IMR-90 (cell line): ENCODE data around the gene RPS15. TPM values are rescaled to one million over a fixed set of nuclear protein-coding genes. Genes with fewer than 3 reads are reported as not detected.

Experiments
- ATAC-seq: fragments of 200-7000 bp; cut with Tn5 transposase; 2 replicates; pipeline ENCODE4 v1.9.1; 2020; ENCODE audit warnings: low read depth, mild to moderate bottlenecking, moderate library complexity
- BruUV-seq: library from RNA; stranded (reverse); fragments of 400-500 nt; replicated peaks from 2 replicates; lab custom pipeline; 2021; lab: Mats Ljungman, UMichigan
- CTCF ChIA-PET: fragments of 300-600 bp; formaldehyde crosslinking; extraction: SDS; loops from one replicate; lab custom pipeline; 2021; ENCODE audit warnings: antibody characterized with exemption; lab: Yijun Ruan, JAX
- POLR2A ChIA-PET: fragments of 300-600 bp; sonication (Branson Sonifier 250); formaldehyde crosslinking; loops from one replicate; lab custom pipeline; 2022; ENCODE audit warnings: antibody characterized with exemption; ENCODE audit not compliant: unreplicated experiment; lab: Charles Lee
- DNase-seq: peaks from one replicate; pipeline ENCODE4 v3.0.0; 2013
- H2AFZ ChIP-seq: replicated peaks from 2 replicates; pipeline ENCODE3; 2013; ENCODE audit warnings: low read length, mild to moderate bottlenecking; ENCODE audit not compliant: poor library complexity
- H2AK5ac ChIP-seq: 2 replicates; pipeline ENCODE4 v1.6.1; 2013; ENCODE audit warnings: low read depth, low read length, inconsistent platforms
- H2AK9ac ChIP-seq: replicated peaks from 2 replicates; pipeline ENCODE3; 2013; ENCODE audit warnings: mild to moderate bottlenecking, low read depth, low read length, moderate library complexity; ENCODE audit not compliant: poor library complexity
- H2BK120ac ChIP-seq: 2 replicates; pipeline ENCODE4 v1.6.1; 2013; ENCODE audit warnings: low read depth, low read length, inconsistent platforms
- H2BK15ac ChIP-seq: 3 replicates; pipeline ENCODE4 v1.6.1; 2013; ENCODE audit warnings: low read depth, low read length, inconsistent platforms
- H2BK20ac ChIP-seq: 2 replicates; pipeline ENCODE4 v1.6.1; 2013; ENCODE audit warnings: low read depth, mild to moderate bottlenecking, inconsistent platforms, low read length, moderate library complexity
- H2BK5ac ChIP-seq: 2 replicates; pipeline ENCODE4 v1.6.1; 2013; ENCODE audit warnings: mild to moderate bottlenecking, low read depth, low read length, inconsistent platforms; ENCODE audit not compliant: poor library complexity, severe bottlenecking
- H3K14ac ChIP-seq: replicated peaks from 2 replicates; pipeline ENCODE4 v1.6.1; 2013; ENCODE audit warnings: low read depth, low read length, inconsistent platforms
- H3K18ac ChIP-seq: 2 replicates; pipeline ENCODE4 v1.6.1; 2013; ENCODE audit warnings: low read depth, low read length, control low read depth
- H3K23ac ChIP-seq: 2 replicates; pipeline ENCODE4 v1.6.1; 2013; ENCODE audit warnings: low read depth, low read length, inconsistent platforms
- H3K27ac ChIP-seq: 2 replicates; pipeline ENCODE4 v1.5.1; 2013; ENCODE audit warnings: mild to moderate bottlenecking, control low read depth, low read length; ENCODE audit not compliant: insufficient read depth
- H3K27me3 ChIP-seq: 2 replicates; pipeline ENCODE4 v1.6.1; 2013; ENCODE audit warnings: low read length; ENCODE audit not compliant: control insufficient read depth, insufficient read depth
- H3K36me3 ChIP-seq: 2 replicates; pipeline ENCODE4 v1.6.1; 2013; ENCODE audit warnings: low read length, mixed read lengths; ENCODE audit not compliant: control insufficient read depth, insufficient read depth
- H3K4ac ChIP-seq: 2 replicates; pipeline ENCODE4 v1.6.1; 2013; ENCODE audit warnings: low read depth, low read length, inconsistent platforms
- H3K4me1 ChIP-seq: 2 replicates; pipeline ENCODE4 v1.6.1; 2013; ENCODE audit warnings: low read length, mixed read lengths; ENCODE audit not compliant: control insufficient read depth, insufficient read depth
- H3K4me2 ChIP-seq: 2 replicates; pipeline ENCODE4 v1.6.1; 2013; ENCODE audit warnings: low read depth, mild to moderate bottlenecking, control low read depth, low read length, moderate library complexity
- H3K4me3 ChIP-seq: 2 replicates; pipeline ENCODE4 v1.5.1; 2013; ENCODE audit warnings: low read depth, mild to moderate bottlenecking, control low read depth, low read length, moderate library complexity; ENCODE audit not compliant: insufficient read depth
- H3K56ac ChIP-seq: 2 replicates; pipeline ENCODE4 v1.6.1; 2013; ENCODE audit warnings: low read length, inconsistent platforms; ENCODE audit not compliant: insufficient read depth; ENCODE audit errors: extremely low read depth
- H3K79me1 ChIP-seq, 2 experiments: 2 replicates each; pipeline ENCODE4 v1.6.1; 2013; ENCODE audit warnings: low read length in 2 of 2, inconsistent platforms in 1 of 2, low read depth in 1 of 2
- H3K9ac ChIP-seq: 2 replicates; pipeline ENCODE4 v1.6.1; 2013; ENCODE audit warnings: low read depth, low read length, control low read depth
- H3K9me1 ChIP-seq: 2 replicates; pipeline ENCODE4 v1.6.1; 2013; ENCODE audit warnings: low read length, inconsistent platforms; ENCODE audit not compliant: insufficient read depth
- H3K9me3 ChIP-seq: 2 replicates; pipeline ENCODE4 v1.6.1; 2013; ENCODE audit warnings: low read length; ENCODE audit not compliant: control insufficient read depth, insufficient read depth
- H4K20me1 ChIP-seq: 2 replicates; pipeline ENCODE4 v1.6.1; 2013; ENCODE audit warnings: low read length, inconsistent platforms; ENCODE audit not compliant: insufficient read depth
- H4K5ac ChIP-seq: 2 replicates; pipeline ENCODE4 v1.6.1; 2013; ENCODE audit warnings: mild to moderate bottlenecking, low read depth, low read length, control low read depth
- H4K8ac ChIP-seq, 2 experiments: 2 replicates each; pipeline ENCODE4 v1.6.1; 2013; ENCODE audit warnings: low read depth in 2 of 2, low read length in 2 of 2, control low read depth in 1 of 2, inconsistent platforms in 1 of 2
- H4K91ac ChIP-seq: 2 replicates; pipeline ENCODE4 v1.6.1; 2013; ENCODE audit warnings: low read depth, low read length, inconsistent platforms; ENCODE audit not compliant: insufficient read depth
- BHLHE40 ChIP-seq: fragments of 150-350 bp; IDR thresholded peaks from 2 replicates; pipeline ENCODE4 v1.6.1; 2016; ENCODE audit warnings: mild to moderate bottlenecking, low read depth, low read length
- CEBPB ChIP-seq: IDR thresholded peaks from 2 replicates; pipeline ENCODE4 v1.6.1; 2012; ENCODE audit warnings: low read depth, low read length, improper control_type of control experiment
- CHD1 ChIP-seq: IDR thresholded peaks from 2 replicates; pipeline ENCODE4 v1.6.1; 2012; ENCODE audit warnings: low read depth, low read length, improper control_type of control experiment
- CTCF ChIP-seq: conservative IDR thresholded peaks from 2 replicates; pipeline ENCODE4 v1.5.1; 2012; ENCODE audit warnings: mild to moderate bottlenecking, low read depth, low read length, improper control_type of control experiment
- ELK1 ChIP-seq: fragments of 150-350 bp; IDR thresholded peaks from 2 replicates; pipeline ENCODE4 v1.6.1; 2016; ENCODE audit warnings: low read depth, mild to moderate bottlenecking, low read length, moderate library complexity, borderline replicate concordance
- FOS ChIP-seq: fragments of 150-350 bp; IDR thresholded peaks from 2 replicates; pipeline ENCODE4 v1.6.1; 2016; ENCODE audit warnings: low read depth, low read length
- MAFK ChIP-seq: IDR thresholded peaks from 2 replicates; pipeline ENCODE4 v1.6.1; 2012; ENCODE audit warnings: low read depth, low read length, improper control_type of control experiment
- MXI1 ChIP-seq: IDR thresholded peaks from 2 replicates; pipeline ENCODE4 v1.6.1; 2012; ENCODE audit warnings: low read depth, mild to moderate bottlenecking, low read length, moderate library complexity, borderline replicate concordance
- NFE2L2 ChIP-seq: fragments of 150-350 bp; IDR thresholded peaks from 2 replicates; pipeline ENCODE4 v1.6.1; 2016; ENCODE audit warnings: low read depth, mild to moderate bottlenecking, low read length
- RCOR1 ChIP-seq: IDR thresholded peaks from 2 replicates; pipeline ENCODE4 v1.6.1; 2012; ENCODE audit warnings: mild to moderate bottlenecking, low read length, improper control_type of control experiment; ENCODE audit not compliant: insufficient replicate concordance
- SMC3 ChIP-seq: fragments of 150-350 bp; IDR thresholded peaks from 2 replicates; pipeline ENCODE4 v1.6.1; 2016; ENCODE audit warnings: low read depth, mild to moderate bottlenecking, antibody characterized with exemption, low read length, moderate library complexity
- USF2 ChIP-seq: fragments of 150-350 bp; IDR thresholded peaks from 2 replicates; pipeline ENCODE4 v1.6.1; 2017; ENCODE audit warnings: mild to moderate bottlenecking, antibody characterized with exemption, low read length, low read depth
- WGBS, 2 experiments: methylation state at CpG; one replicate each; pipeline versions ENCODE4 v1.1.5 to v1.1.7; 2013; ENCODE audit warnings: missing lambda C conversion rate in 2 of 2; ENCODE audit not compliant: insufficient read length in 1 of 2; ENCODE audit errors: extremely low coverage in 2 of 2; 5-methylcytosine and 5-hydroxymethylcytosine counted together
- dilution Hi-C: fragments of 300-500 bp; cut with HindIII; formaldehyde crosslinking; loops from one replicate; pipeline ENCODE4 v1.14.3; 2018; ENCODE audit warnings: low sequenced_read_pairs; ENCODE audit not compliant: unreplicated experiment
- in situ Hi-C: fragments of 300-500 bp; cut with MboI; formaldehyde crosslinking; loops from 3 replicates; pipeline ENCODE4 v1.14.3; 2019; ENCODE audit warnings: low sequenced_read_pairs, inconsistent platforms, mixed read lengths
- intact Hi-C: fragments of 100-400 bp; cut with micrococcal nuclease; formaldehyde crosslinking; loops from 2 replicates; pipeline ENCODE4 v1.10.0; 2022
- polyA plus RNA-seq, 3 experiments: library from polyadenylated mRNA; depleted of rRNA; stranded (reverse); fragments of >200 nt; gene quantifications; 2 replicates each; pipeline ENCODE4 v1.2.3, GENCODE V29; 2012; ENCODE audit warnings: low replicate concordance in 1 of 3
- total RNA-seq: library from RNA; depleted of rRNA; stranded (reverse); fragments of >200 nt; gene quantifications from 2 replicates; pipeline ENCODE4 v1.2.3, GENCODE V29; 2012

The RPS15 gene
- total and polyA plus RNA-seq, 2 of the 4 experiments (the other 2 are of a cell fraction) = 1,179 to 1,855 TPM

- Histone ChIP-seq H3K4me2 (no peak overlapping the region), H2BK20ac (no peak overlapping the region), H4K91ac (no peak overlapping the region), H4K8ac (no peak overlapping the region), H3K56ac (no peak overlapping the region), H4K20me1 (peaks cover 54% of the 10 kb centered on the region), H4K5ac (no peak overlapping the region), H2BK15ac (no peak overlapping the region), H3K4me3 (no peak overlapping the region), H3K18ac (no peak overlapping the region), H3K36me3 (peaks cover 72% of the 10 kb centered on the region), H3K23ac (no peak overlapping the region), H2AFZ (no peak overlapping the region), H2BK120ac (no peak overlapping the region), H3K79me1 (peaks cover 30 to 77% of the 10 kb centered on the region in 2 experiments), H2AK5ac (no peak overlapping the region), H3K4ac (no peak overlapping the region), H3K9me1 (0 out of 2 replicates have a peak, but pooled peaks cover 3% of the 10 kb centered on the region), H3K9ac (no peak overlapping the region), H2BK5ac (no peak overlapping the region), H3K27ac (no peak overlapping the region), H3K4me1 (no peaks in the 10 kb centered on the region), H3K27me3 (no peaks in the 10 kb centered on the region), H3K14ac (no peak overlapping the region), H3K9me3 (no peaks in the 10 kb centered on the region), H2AK9ac (no peak overlapping the region)
- DNase-seq = no peak
- CTCF ChIA-PET = no interaction called here
- dilution Hi-C loops (no loop called here), intact Hi-C loops (no loop called here), in situ Hi-C loops (no loop called here)
- ATAC-seq = no peak
- POLR2A ChIA-PET = no interaction called here
- no peak for TF ChIP-seq RCOR1
- TF ChIP-seq ELK1 = no peak
- TF ChIP-seq CTCF = no peak
- TF ChIP-seq NFE2L2 = no peak
- no peak for TF ChIP-seq FOS
- TF ChIP-seq MAFK = no peak
- TF ChIP-seq CHD1 = no peak
- no peak for TF ChIP-seq SMC3
- no peak for TF ChIP-seq CEBPB
- no peak for TF ChIP-seq MXI1
- TF ChIP-seq BHLHE40 = no peak
- no peak for TF ChIP-seq USF2
- BruUV-seq = no TSS peak
- 95% methylated on average over 10 of the region's 27 CpGs; no CpG with 5 or more reads in 1 of the 2 experiments for WGBS, 2 experiments
These were observed 10.8 kb upstream of the RPS15 start for GRCh38 chr19:1427221-1427920.
